Thoracic aorta (tissue), 2 donors: ENCODE data around the gene ARHGEF16. TPM values are rescaled to one million over a fixed set of nuclear protein-coding genes. Genes with fewer than 3 reads are reported as not detected.

ENCODE experiments used
- ATAC-seq: fragments of 150-250 bp; one replicate; pipeline ENCODE4 v1.8.0; 2017; ENCODE audit warnings: low read depth; ENCODE audit not compliant: insufficient number of reproducible peaks, low FRiP score
- DNase-seq: peaks from one replicate; pipeline ENCODE4 v3.0.0-alpha.2; 2020; ENCODE audit warnings: low spot score
- H3K27ac ChIP-seq, 2 donors: fragments of 200-600 bp; sonication (generic); 1 replicate in 1 of 2; 2 replicates in 1 of 2; pipeline ENCODE4 v1.5.1; 2016; ENCODE audit warnings: mild to moderate bottlenecking in 2 of 2, moderate library complexity in 2 of 2
- H3K27me3 ChIP-seq: fragments of 200-600 bp; sonication (generic); replicated peaks from 2 replicates; pipeline ENCODE4 v1.6.0; 2016; ENCODE audit warnings: mild to moderate bottlenecking; ENCODE audit not compliant: insufficient read depth
- H3K36me3 ChIP-seq: fragments of 200-600 bp; sonication (generic); one replicate; pipeline ENCODE4 v1.5.1; 2016
- H3K4me1 ChIP-seq, 2 donors: fragments of 200-600 bp; sonication (generic); 1 replicate in 1 of 2; 2 replicates in 1 of 2; pipeline versions ENCODE4 v1.5.1 to v1.6.0; 2016; ENCODE audit warnings: low read depth in 2 of 2, mild to moderate bottlenecking in 1 of 2; ENCODE audit not compliant: control insufficient read depth in 1 of 2
- H3K4me3 ChIP-seq: fragments of 200-600 bp; sonication (generic); 2 replicates; pipeline ENCODE4 v1.5.1; 2016; ENCODE audit warnings: mild to moderate bottlenecking
- H3K9me3 ChIP-seq: fragments of 200-600 bp; sonication (generic); 2 replicates; pipeline ENCODE4 v1.5.1; 2016
- total RNA-seq, 2 donors: library from RNA; depleted of rRNA; stranded (reverse); fragments of >200 nt; gene quantifications; one replicate each; pipeline versions ENCODE4 v1.1.0 to v1.2.3, GENCODE V29; 2016
- TF ChIP-seq, protein P1 (sequence below): fragments of 200-600 bp; sonication (generic); IDR thresholded peaks from one replicate; pipeline ENCODE4 v1.5.1; 2019; ENCODE audit warnings: antibody characterized with exemption

ARHGEF16 gene
- total RNA-seq, 2 donors from 2014 or later: 1.6 to 2.4 TPM

- Histone ChIP-seq H3K4me1 (no peaks in the 10 kb centered on the region), H3K9me3 (no peaks in the 10 kb centered on the region), H3K36me3 (no peaks in the 10 kb centered on the region), H3K27ac (no peak overlapping the region), H3K4me3 (no peak overlapping the region), H3K27me3 (no peaks in the 10 kb centered on the region)
- ATAC-seq (no peak), DNase-seq (no peak)
- TF ChIP-seq, protein P1, sequence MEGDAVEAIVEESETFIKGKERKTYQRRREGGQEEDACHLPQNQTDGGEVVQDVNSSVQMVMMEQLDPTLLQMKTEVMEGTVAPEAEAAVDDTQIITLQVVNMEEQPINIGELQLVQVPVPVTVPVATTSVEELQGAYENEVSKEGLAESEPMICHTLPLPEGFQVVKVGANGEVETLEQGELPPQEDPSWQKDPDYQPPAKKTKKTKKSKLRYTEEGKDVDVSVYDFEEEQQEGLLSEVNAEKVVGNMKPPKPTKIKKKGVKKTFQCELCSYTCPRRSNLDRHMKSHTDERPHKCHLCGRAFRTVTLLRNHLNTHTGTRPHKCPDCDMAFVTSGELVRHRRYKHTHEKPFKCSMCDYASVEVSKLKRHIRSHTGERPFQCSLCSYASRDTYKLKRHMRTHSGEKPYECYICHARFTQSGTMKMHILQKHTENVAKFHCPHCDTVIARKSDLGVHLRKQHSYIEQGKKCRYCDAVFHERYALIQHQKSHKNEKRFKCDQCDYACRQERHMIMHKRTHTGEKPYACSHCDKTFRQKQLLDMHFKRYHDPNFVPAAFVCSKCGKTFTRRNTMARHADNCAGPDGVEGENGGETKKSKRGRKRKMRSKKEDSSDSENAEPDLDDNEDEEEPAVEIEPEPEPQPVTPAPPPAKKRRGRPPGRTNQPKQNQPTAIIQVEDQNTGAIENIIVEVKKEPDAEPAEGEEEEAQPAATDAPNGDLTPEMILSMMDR: no peak
Measured at GRCh38 chr1:3461238-3461933, 6.9 kb downstream of the ARHGEF16 start.

GRCh38 chr1:3461934-3462275 lies 7.4 kb downstream of the ARHGEF16 start:
- no peak overlapping the region for H3K27ac ChIP-seq
- TF ChIP-seq, protein P1: no peak
- H3K36me3 ChIP-seq: no peaks in the 10 kb centered on the region

DNA sequence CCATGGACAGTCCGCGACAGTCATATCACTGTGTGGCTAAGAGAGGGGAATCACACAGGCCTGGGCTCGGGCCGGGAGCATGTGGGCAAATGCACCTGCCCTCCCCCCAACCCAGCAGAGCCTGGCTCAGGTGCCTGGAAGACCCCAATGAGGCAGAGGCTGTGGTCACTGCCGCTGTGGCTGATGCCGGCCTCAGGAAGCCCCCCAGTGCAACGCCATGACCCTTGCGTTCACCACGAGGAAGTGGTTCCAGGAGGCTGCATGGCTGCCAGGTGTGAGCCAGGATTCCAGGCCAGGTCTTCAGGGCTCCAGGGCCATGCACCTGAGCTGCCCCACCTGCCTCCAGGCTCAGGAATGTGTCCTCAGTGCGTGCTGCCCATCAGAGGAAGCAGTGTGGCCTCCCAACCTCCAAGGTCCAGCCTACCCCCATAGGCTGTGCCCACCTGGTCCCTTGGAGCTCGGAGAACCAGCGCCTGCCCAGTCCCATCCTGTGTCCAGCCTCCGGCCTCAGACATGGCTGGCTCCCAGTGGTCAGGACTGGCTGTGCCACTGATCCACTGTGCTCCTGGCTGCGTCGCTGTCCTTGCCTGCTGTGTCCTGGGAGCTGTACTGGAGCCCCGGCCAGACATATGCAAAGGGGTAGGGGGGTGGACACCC lies 8.0 kb downstream of the ARHGEF16 start:
- H3K36me3 ChIP-seq: no peaks in the 10 kb centered on the region
- no peaks in the 10 kb centered on the region for H3K4me1 ChIP-seq
- DNase-seq: no peak
- H3K4me3 ChIP-seq: no peak overlapping the region
- H3K27ac ChIP-seq: no peak overlapping the region
- H3K9me3 ChIP-seq: no peaks in the 10 kb centered on the region
- TF ChIP-seq, protein P1: no peak
- ATAC-seq: no peak
- no peaks in the 10 kb centered on the region for H3K27me3 ChIP-seq

More at GRCh38 chr1:3461934-3462275, 7.4 kb downstream of the ARHGEF16 start:
- no peak for ATAC-seq
- no peak overlapping the region for H3K4me3 ChIP-seq
- no peak for DNase-seq
- no peaks in the 10 kb centered on the region for H3K4me1 ChIP-seq
- no peaks in the 10 kb centered on the region for H3K27me3 ChIP-seq
- H3K9me3 ChIP-seq: no peaks in the 10 kb centered on the region

GRCh38 chr1:3463013-3463385 lies 8.5 kb downstream of the ARHGEF16 start:
- no peak for DNase-seq
- H3K27me3 ChIP-seq: no peaks in the 10 kb centered on the region

GRCh38 chr1:3463408-3463863 lies 9.0 kb downstream of the ARHGEF16 start:
- ATAC-seq (no peak), DNase-seq (no peak)
- no peaks in the 10 kb centered on the region for H3K4me1 ChIP-seq
- H3K4me3 ChIP-seq: no peak overlapping the region
- H3K36me3 ChIP-seq: no peaks in the 10 kb centered on the region
- TF ChIP-seq, protein P1: no peak
- H3K27ac ChIP-seq: no peak overlapping the region
- H3K9me3 ChIP-seq: no peaks in the 10 kb centered on the region
- no peaks in the 10 kb centered on the region for H3K27me3 ChIP-seq

More at GRCh38 chr1:3463013-3463385, 8.5 kb downstream of the ARHGEF16 start:
- no peak for ATAC-seq
- Histone ChIP-seq H3K4me1 (no peaks in the 10 kb centered on the region), H3K27ac (no peak overlapping the region), H3K36me3 (no peaks in the 10 kb centered on the region), H3K4me3 (no peak overlapping the region), H3K9me3 (no peaks in the 10 kb centered on the region)
- TF ChIP-seq, protein P1: no peak
